ENCODE results near the gene FAF1.

- no peak for TF ChIP-seq CTCF (conservative IDR thresholded peaks at IDR 0.05; ENCODE audit: low read depth, low read length)
- no peak for TF ChIP-seq EZH2 (IDR thresholded peaks at IDR 0.05; ENCODE audit: low read length, unreplicated experiment)
- TF ChIP-seq EZH2phosphoT487 (IDR thresholded peaks at IDR 0.05; ENCODE audit: borderline replicate concordance, low read length), result no peak
Observed at GRCh38 chr1:50983219-50983802, 23.2 kb upstream of the FAF1 start.

Data from PC-3 (cell line).